ENCODE results near the gene IFT81.

DNA sequence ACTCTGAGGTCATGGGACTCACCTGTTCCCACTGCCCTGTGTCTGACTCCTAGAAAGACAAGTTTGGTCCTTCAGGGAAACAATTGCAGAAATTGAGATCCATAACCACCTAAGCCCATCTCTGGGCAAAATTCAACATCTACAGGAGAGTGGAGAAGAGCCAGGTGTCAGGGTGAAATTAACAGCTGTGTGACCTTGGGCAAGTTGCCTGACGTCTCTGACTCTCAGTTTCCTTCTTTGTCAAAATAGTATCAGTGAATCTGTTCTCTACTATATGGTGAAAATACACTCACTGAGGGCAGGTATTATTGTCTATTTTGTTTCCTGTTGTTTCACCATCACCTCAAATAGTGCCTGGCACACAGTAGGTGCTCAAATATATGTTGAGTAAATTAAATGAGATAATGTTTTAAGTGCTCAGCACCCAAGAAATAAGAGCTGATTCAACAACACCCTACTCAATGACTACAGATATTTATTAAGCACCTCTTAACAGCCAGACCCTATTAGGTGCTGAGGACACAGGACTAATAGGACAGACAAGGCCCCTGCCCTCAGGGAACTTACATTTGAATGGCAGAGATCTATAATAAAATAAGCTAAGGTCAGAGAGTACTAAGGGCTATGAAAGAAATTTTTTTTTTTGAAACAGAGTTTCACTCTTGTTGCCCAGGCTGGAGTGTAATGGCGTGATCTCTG is 14.2 kb upstream of the IFT81 start:
- TF ChIP-seq SUZ12 (IDR thresholded peaks at IDR 0.05; ENCODE audit: extremely low read depth, insufficient read depth, insufficient read length) (no peak), YY1 (IDR thresholded peaks at IDR 0.05; ENCODE audit: insufficient read depth, insufficient read length) (no peak), ZNF274 (IDR thresholded peaks at IDR 0.05; ENCODE audit: low read depth, low read length) (no peak)
